NCI-H345 (cell line): Measurements from ENCODE around the gene GOLGA8N.
A peak's percentile ranks its signal among the peaks of the same experiment; 100 is the strongest.
"Not testable (repeated sequence)": the region's sequence is repeated elsewhere in the genome, so short reads cannot be mapped to it uniquely, and the experiment has no call there.

Experiments
- DNase-seq: peaks from one replicate; lab custom pipeline; 2025; lab: John Stamatoyannopoulos, UW

Gene GOLGA8N

GRCh38 chr15:32593151-32593550 is at the start of gene GOLGA8N:
Gene GOLGA8N, plus strand, starts transcription at chr15:32593456.
- not testable (repeated sequence) for DNase-seq

- DNase-seq, result not testable (repeated sequence)
Observed at GRCh38 chr15:32543456-32543855, 49.8 kb upstream of the GOLGA8N start.

- not testable (repeated sequence) for DNase-seq
Observed at GRCh38 chr15:32545129-32545528, 48.1 kb upstream of the GOLGA8N start.

- not testable (repeated sequence) for DNase-seq
Observed at GRCh38 chr15:32554587-32554986, 38.7 kb upstream of the GOLGA8N start.

GRCh38 chr15:32562198-32562597 is 31.1 kb upstream of the GOLGA8N start:
- not testable (repeated sequence) for DNase-seq

GRCh38 chr15:32568988-32569387 is 24.3 kb upstream of the GOLGA8N start:
- not testable (repeated sequence) for DNase-seq

- not testable (repeated sequence) for DNase-seq
Observed at GRCh38 chr15:32578482-32578881, 14.8 kb upstream of the GOLGA8N start.

GRCh38 chr15:32585844-32586243 is 7.4 kb upstream of the GOLGA8N start:
- not testable (repeated sequence) for DNase-seq

GRCh38 chr15:32609518-32609917 is 16.3 kb downstream of the GOLGA8N start:
- DNase-seq, result not testable (repeated sequence)

- not testable (repeated sequence) for DNase-seq
Observed at GRCh38 chr15:32610719-32611118, 17.5 kb downstream of the GOLGA8N start.

- DNase-seq, result not testable (repeated sequence)
Observed at GRCh38 chr15:32614712-32615050, 21.4 kb downstream of the GOLGA8N start.

GRCh38 chr15:32615051-32615870 is 22.0 kb downstream of the GOLGA8N start, which contains the start of gene ARHGAP11A:
Gene ARHGAP11A, plus strand, starts transcription at chr15:32615504. Its CDS starts 708 bp downstream, at chr15:32616212.
- not testable (repeated sequence) for DNase-seq

GRCh38 chr15:32615871-32616426 is 22.7 kb downstream of the GOLGA8N start:
- DNase-seq, result not testable (repeated sequence)

- no peak for DNase-seq
Observed at GRCh38 chr15:32636410-32636809, 43.2 kb downstream of the GOLGA8N start.

GRCh38 chr15:32636908-32637567 is 43.8 kb downstream of the GOLGA8N start:
- no peak for DNase-seq

GRCh38 chr15:32637704-32638103 is 44.4 kb downstream of the GOLGA8N start:
- no peak for DNase-seq

- DNase-seq, result peak; percentile 86
Observed at GRCh38 chr15:32641517-32642059, 48.3 kb downstream of the GOLGA8N start, which contains the start of gene SCG5. Gene SCG5, plus strand, starts transcription at chr15:32641710. Its CDS starts 1,883 bp downstream, at chr15:32643593.

- DNase-seq, result no peak
Observed at GRCh38 chr15:32642667-32643435, 49.6 kb downstream of the GOLGA8N start.

- no peak for DNase-seq
Observed at GRCh38 chr15:32643907-32644445, 50.7 kb downstream of the GOLGA8N start.

GRCh38 chr15:32646291-32646690 is 53.0 kb downstream of the GOLGA8N start:
- peak; percentile 47 for DNase-seq

- DNase-seq, result no peak
Observed at GRCh38 chr15:32649342-32649741, 56.1 kb downstream of the GOLGA8N start.
